Mesenchymal stem cell (in vitro differentiated cells and primary cell): ENCODE results near the gene TNFSF13.

Source experiments
- DNase-seq: peaks from one replicate; pipeline ENCODE4 v3.0.0-alpha.2; 2013
- H2AFZ ChIP-seq: one replicate; pipeline ENCODE4 v1.6.1; 2013; ENCODE audit warnings: low read depth, mild to moderate bottlenecking, control low read depth, inconsistent platforms, low read length, moderate library complexity
- H2AK5ac ChIP-seq: 2 replicates; pipeline ENCODE4 v1.6.1; 2013; ENCODE audit warnings: low read length, moderate library complexity, mild to moderate bottlenecking, inconsistent platforms; ENCODE audit not compliant: severe bottlenecking
- H2BK120ac ChIP-seq: one replicate; pipeline ENCODE4 v1.6.1; 2013; ENCODE audit warnings: low read depth, mild to moderate bottlenecking, inconsistent platforms, low read length, moderate library complexity
- H2BK12ac ChIP-seq, 2 experiments: one replicate each; pipeline ENCODE4 v1.6.1; 2013; ENCODE audit warnings: inconsistent platforms in 2 of 2, low read length in 2 of 2, mild to moderate bottlenecking in 2 of 2, moderate library complexity in 2 of 2, control low read depth in 1 of 2
- H2BK15ac ChIP-seq: one replicate; pipeline ENCODE4 v1.6.1; 2013; ENCODE audit warnings: mild to moderate bottlenecking, low read depth, inconsistent platforms; ENCODE audit not compliant: poor library complexity, severe bottlenecking
- H2BK5ac ChIP-seq: 2 replicates; pipeline ENCODE4 v1.6.1; 2013; ENCODE audit warnings: low read depth, mild to moderate bottlenecking, low read length, control low read depth, inconsistent platforms; ENCODE audit not compliant: poor library complexity, severe bottlenecking
- H3K14ac ChIP-seq, 2 experiments: one replicate each; pipeline ENCODE4 v1.6.1; 2013; ENCODE audit warnings: inconsistent platforms in 2 of 2, low read length in 2 of 2, control low read depth in 1 of 2, mild to moderate bottlenecking in 1 of 2, moderate library complexity in 1 of 2
- H3K18ac ChIP-seq, 2 experiments: one replicate each; pipeline ENCODE4 v1.6.1; 2013; ENCODE audit warnings: inconsistent platforms in 2 of 2, low read length in 2 of 2, control low read depth in 1 of 2, low read depth in 1 of 2, mild to moderate bottlenecking in 1 of 2
- H3K23ac ChIP-seq, 2 experiments: one replicate each; pipeline ENCODE4 v1.6.1; 2013; ENCODE audit warnings: inconsistent platforms in 2 of 2, low read length in 2 of 2, mild to moderate bottlenecking in 2 of 2, moderate library complexity in 2 of 2, control low read depth in 1 of 2
- H3K27ac ChIP-seq: 2 replicates; pipeline ENCODE4 v1.5.1; 2013; ENCODE audit warnings: mild to moderate bottlenecking, moderate library complexity, low read length, control low read depth, inconsistent platforms; ENCODE audit not compliant: poor library complexity, severe bottlenecking
- H3K27me3 ChIP-seq, 2 experiments: 2 replicates each; pipeline versions ENCODE4 v1.6.1 to v1.7.0; 2013; ENCODE audit warnings: low read length in 2 of 2, mild to moderate bottlenecking in 2 of 2, moderate library complexity in 2 of 2, control low read depth in 1 of 2, inconsistent platforms in 1 of 2; ENCODE audit not compliant: control insufficient read depth in 1 of 2, insufficient read depth in 1 of 2
- H3K36me3 ChIP-seq, 2 experiments: 2 replicates each; pipeline versions ENCODE4 v1.6.1 to v1.7.0; 2013; ENCODE audit warnings: low read length in 2 of 2, control low read depth in 1 of 2, inconsistent platforms in 1 of 2, low read depth in 1 of 2, mild to moderate bottlenecking in 1 of 2; ENCODE audit not compliant: insufficient read depth in 2 of 2, control insufficient read depth in 1 of 2
- H3K4ac ChIP-seq, 2 experiments: one replicate each; pipeline ENCODE4 v1.6.1; 2013; ENCODE audit warnings: inconsistent platforms in 2 of 2, low read length in 2 of 2, mild to moderate bottlenecking in 2 of 2, moderate library complexity in 2 of 2, control low read depth in 1 of 2, low read depth in 1 of 2
- H3K4me1 ChIP-seq: 2 replicates; pipeline ENCODE4 v1.6.1; 2013; ENCODE audit warnings: low read depth, low read length, control low read depth; ENCODE audit not compliant: control insufficient read depth, insufficient read depth
- H3K4me2 ChIP-seq: 2 replicates; pipeline ENCODE4 v1.6.1; 2013; ENCODE audit warnings: low read length, mild to moderate bottlenecking, inconsistent platforms; ENCODE audit not compliant: poor library complexity, severe bottlenecking
- H3K4me3 ChIP-seq, 2 experiments: 2 replicates each; pipeline versions ENCODE4 v1.5.1 to v1.7.0; 2013; ENCODE audit warnings: low read length in 2 of 2, mild to moderate bottlenecking in 2 of 2, control low read depth in 1 of 2, low read depth in 1 of 2; ENCODE audit not compliant: insufficient read depth in 1 of 2
- H3K79me1 ChIP-seq: replicated peaks from 2 replicates; pipeline ENCODE4 v1.6.1; 2013; ENCODE audit warnings: mild to moderate bottlenecking, control low read depth, low read length, inconsistent platforms; ENCODE audit not compliant: poor library complexity, severe bottlenecking
- H3K9ac ChIP-seq: 2 replicates; pipeline ENCODE4 v1.7.0; 2013; ENCODE audit warnings: mild to moderate bottlenecking, low read length, moderate library complexity
- H3K9me3 ChIP-seq: 2 replicates; pipeline ENCODE4 v1.7.0; 2013; ENCODE audit warnings: mild to moderate bottlenecking, low read length; ENCODE audit not compliant: control insufficient read depth
- H4K8ac ChIP-seq: one replicate; pipeline ENCODE4 v1.6.1; 2013; ENCODE audit warnings: inconsistent platforms, mild to moderate bottlenecking, low read length, moderate library complexity
- H4K91ac ChIP-seq: one replicate; pipeline ENCODE4 v1.6.1; 2013; ENCODE audit warnings: mild to moderate bottlenecking, low read length, inconsistent platforms
- WGBS: methylation state at CpG from one replicate; pipeline ENCODE4 v1.1.7; 2013; ENCODE audit warnings: mixed read lengths; 5-methylcytosine and 5-hydroxymethylcytosine counted together

TNFSF13 gene

DNA sequence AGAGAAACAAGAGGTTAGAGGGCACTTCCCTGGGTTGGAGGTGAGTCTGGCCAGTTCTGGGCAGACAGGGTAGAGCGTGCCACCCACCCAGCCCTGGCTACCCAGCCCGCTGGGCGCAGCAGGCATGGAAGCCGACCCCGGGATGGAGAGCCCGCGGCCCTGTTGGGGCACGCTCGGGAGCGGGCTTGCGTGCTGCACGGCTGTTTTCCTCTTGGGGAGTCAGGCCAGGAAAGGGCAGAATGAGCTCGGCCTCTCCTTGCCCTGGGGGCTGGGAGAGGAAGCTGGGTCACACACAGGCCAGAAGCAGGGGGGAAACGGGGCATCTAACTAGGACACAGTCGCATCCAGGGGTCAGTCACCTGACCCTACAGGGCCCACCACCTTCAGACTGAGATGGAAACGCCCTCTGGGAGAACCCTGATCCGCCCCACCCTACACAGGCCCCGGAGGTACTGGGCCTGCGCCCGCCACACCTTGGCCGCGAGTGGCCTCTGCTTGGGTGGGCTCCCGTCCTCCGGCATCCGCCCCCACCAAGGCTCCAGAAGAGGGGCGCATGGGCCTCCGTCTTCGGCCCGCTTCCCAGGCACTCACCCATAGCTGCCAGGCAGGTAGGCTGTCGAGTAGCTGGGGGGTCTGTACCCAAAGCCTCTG lies 30.1 kb downstream of the TNFSF13 start:
- Histone ChIP-seq H3K18ac (peak overlapping the region; percentile 68 to 73), H3K14ac (peak overlapping the region in 1 of 2 experiments; percentile 36), H3K9me3 (no peaks in the 10 kb centered on the region), H3K9ac (peak overlapping the region; percentile 79), H2AFZ (no peak overlapping the region), H2BK120ac (no peak overlapping the region), H3K4ac (peak overlapping the region; percentile 72 to 82), H3K79me1 (peaks cover 32% of the 10 kb centered on the region), H2AK5ac (peak overlapping the region; percentile 91), H3K4me3 (peak overlapping the region in 1 of 2 experiments; percentile 68), H2BK5ac (no peak overlapping the region), H2BK12ac (peak overlapping the region in 1 of 2 experiments; percentile 70), H3K4me1 (peaks cover 50% of the 10 kb centered on the region), H3K23ac (peak overlapping the region in 1 of 2 experiments; percentile 23), H3K27ac (peak overlapping the region; percentile 82), H4K8ac (peak overlapping the region; percentile 66), H4K91ac (peak overlapping the region; percentile 89), H3K27me3 (no peaks in the 10 kb centered on the region), H3K4me2 (no peak overlapping the region), H3K36me3 (peaks cover 49 to 74% of the 10 kb centered on the region in 2 experiments), H2BK15ac (peak overlapping the region; percentile 26)
- DNase-seq, result no peak
- 84% methylated on average over 29 of the region's 30 CpGs for WGBS

GRCh38 chr17:7589204-7589868 lies 30.8 kb downstream of the TNFSF13 start:
- Histone ChIP-seq H2AFZ (no peak overlapping the region), H3K14ac (no peak overlapping the region), H3K27me3 (no peaks in the 10 kb centered on the region), H3K27ac (peak overlapping the region; percentile 31), H2BK120ac (peak overlapping the region; percentile 24), H2BK12ac (peak overlapping the region in 1 of 2 experiments; percentile 4), H4K8ac (peak overlapping the region; percentile 87), H3K4me1 (peaks cover 50% of the 10 kb centered on the region), H4K91ac (peak overlapping the region; percentile 35), H3K18ac (peak overlapping the region in 1 of 2 experiments; percentile 68), H3K4me3 (peak overlapping the region in 1 of 2 experiments; percentile 68), H2AK5ac (peak overlapping the region; percentile 82), H2BK5ac (no peak overlapping the region), H3K23ac (no peak overlapping the region), H3K9me3 (no peaks in the 10 kb centered on the region), H3K4ac (no peak overlapping the region), H3K4me2 (peak overlapping the region; percentile 33), H3K79me1 (peaks cover 33% of the 10 kb centered on the region), H3K36me3 (peaks cover 56 to 78% of the 10 kb centered on the region in 2 experiments), H2BK15ac (peak overlapping the region; percentile 13), H3K9ac (peak overlapping the region; percentile 79)
- peak; percentile 86 for DNase-seq
- WGBS, result 21% methylated on average over 49 of the region's 56 CpGs

GRCh38 chr17:7589891-7590691 lies 31.5 kb downstream of the TNFSF13 start, which contains the start of gene SOX15:
Gene SOX15 (minus strand): TSS chr17:7590094. CDS start chr17:7589676, 418 bp downstream.
- DNase-seq, result no peak
- Histone ChIP-seq H3K4me2 (peak within 1 kb of the TSS; percentile 33), H2BK120ac (peak within 1 kb of the TSS; percentile 24), H2BK12ac (peak within 1 kb of the TSS in 1 of 2 experiments; percentile 70), H3K14ac (peak within 1 kb of the TSS in 1 of 2 experiments; percentile 26), H4K8ac (peak within 1 kb of the TSS; percentile 87), H3K79me1 (peaks cover 35% of the 10 kb centered on the region), H3K18ac (peak within 1 kb of the TSS; percentile 68 to 73), H3K27me3 (no peaks in the 10 kb centered on the region), H4K91ac (peak within 1 kb of the TSS; percentile 35), H3K4me3 (peak within 1 kb of the TSS in 1 of 2 experiments; percentile 68), H2BK15ac (peak within 1 kb of the TSS; percentile 13), H3K9me3 (no peaks in the 10 kb centered on the region), H3K4me1 (peaks cover 50% of the 10 kb centered on the region), H3K9ac (peak within 1 kb of the TSS; percentile 79), H3K4ac (peak within 1 kb of the TSS in 1 of 2 experiments; percentile 72), H2BK5ac (no peak within 1 kb of the TSS), H3K27ac (peak within 1 kb of the TSS; percentile 82), H2AK5ac (peak within 1 kb of the TSS; percentile 91), H3K36me3 (peaks cover 63 to 85% of the 10 kb centered on the region in 2 experiments), H3K23ac (peak within 1 kb of the TSS in 1 of 2 experiments; percentile 60), H2AFZ (no peak within 1 kb of the TSS)
- WGBS, result 46% methylated on average over 24 of the region's 24 CpGs
